RWPE1 (cell line): ENCODE measurements around the gene ISG15.
A peak's percentile ranks its signal among the peaks of the same experiment; 100 is the strongest.
"Not testable (repeated sequence)": the region's sequence is repeated elsewhere in the genome, so short reads cannot be mapped to it uniquely, and the experiment has no call there.

ENCODE experiments used
- CTCF ChIA-PET: fragments of 350-600 bp; sonication (Branson Sonifier 250); formaldehyde crosslinking; extraction: SDS; loops from one replicate; lab custom pipeline; 2021; lab: Yijun Ruan, JAX
- POLR2A ChIA-PET: fragments of 400-600 bp; formaldehyde crosslinking; extraction: SDS; loops from one replicate; lab custom pipeline; 2020; ENCODE audit warnings: antibody characterized with exemption; ENCODE audit not compliant: low non-redundant PET; lab: Yijun Ruan, JAX
- DNase-seq: peaks from one replicate; pipeline ENCODE4 v3.0.0; 2012; ENCODE audit warnings: low spot score
- H3K27ac ChIP-seq: fragments of 450-650 bp; 2 replicates; pipeline ENCODE4 v1.5.1; 2017
- TF ChIP-seq, protein P1 (sequence below): fragments of 450-650 bp; conservative IDR thresholded peaks from 2 replicates; pipeline ENCODE4 v1.5.1; 2017; ENCODE audit warnings: low read depth, mild to moderate bottlenecking

The ISG15 gene

DNA sequence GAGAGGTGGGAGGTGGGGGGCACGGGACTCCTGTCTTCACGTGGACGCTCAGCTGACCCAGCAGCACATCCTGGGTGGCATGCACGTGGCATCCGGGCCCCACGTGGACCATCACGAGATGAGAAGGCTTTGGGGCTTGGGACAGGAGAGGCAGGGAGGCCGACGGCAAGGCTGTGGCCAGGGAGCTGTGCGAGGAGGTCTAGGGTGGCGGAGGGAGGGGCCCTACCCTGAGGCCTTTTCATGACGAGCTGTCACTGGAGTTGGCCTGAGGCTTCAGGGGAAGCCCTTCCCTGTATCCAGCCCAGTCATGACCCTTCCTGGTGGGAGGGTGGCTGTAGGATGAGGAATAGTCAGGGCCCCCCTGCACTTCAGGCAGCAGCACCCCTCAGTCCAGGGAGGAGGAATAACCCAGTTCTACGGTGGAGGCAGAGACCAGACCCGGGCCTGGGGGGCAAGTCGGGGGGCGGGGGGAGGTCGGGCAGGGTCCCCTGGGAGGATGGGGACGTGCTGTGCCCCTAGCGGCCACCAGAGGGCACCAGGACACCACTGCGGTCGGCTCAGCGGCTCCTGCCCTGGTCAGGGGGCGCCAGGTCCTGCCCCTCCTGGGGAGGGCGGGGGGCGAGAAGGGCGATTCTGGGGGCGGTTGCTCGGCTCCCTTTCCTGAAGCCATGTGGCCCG is 29.4 kb upstream of the ISG15 start:
- ChIA-PET CTCF (interaction anchor here (0.6 to 6.0 kb wide), 19 partner anchors 8 to 388 kb away, joined by 3 to 50 read pairs (median 4); partner anchors contain the start of gene PLEKHN1), POLR2A (no interaction called here)

DNA sequence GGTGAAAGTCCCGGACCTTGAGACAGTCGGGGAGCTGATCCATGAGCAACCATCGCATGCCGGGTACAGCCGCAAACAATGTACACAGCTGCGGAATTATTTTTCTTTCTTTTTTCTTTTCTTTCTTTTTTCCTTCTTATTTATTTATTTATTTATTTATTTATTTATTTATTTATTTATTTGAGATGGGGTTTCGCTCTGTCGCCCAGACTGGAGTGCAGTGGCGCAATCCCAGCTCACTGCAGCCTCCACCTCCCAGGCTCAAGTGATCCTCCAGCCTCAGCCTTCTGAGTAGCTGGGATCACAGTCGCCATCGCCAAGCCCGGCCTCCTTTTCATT is 28.9 kb upstream of the ISG15 start:
- POLR2A ChIA-PET: no interaction called here

More for the DNA sequence above, 29.4 kb upstream of the ISG15 start:
- TF ChIP-seq, protein P1, sequence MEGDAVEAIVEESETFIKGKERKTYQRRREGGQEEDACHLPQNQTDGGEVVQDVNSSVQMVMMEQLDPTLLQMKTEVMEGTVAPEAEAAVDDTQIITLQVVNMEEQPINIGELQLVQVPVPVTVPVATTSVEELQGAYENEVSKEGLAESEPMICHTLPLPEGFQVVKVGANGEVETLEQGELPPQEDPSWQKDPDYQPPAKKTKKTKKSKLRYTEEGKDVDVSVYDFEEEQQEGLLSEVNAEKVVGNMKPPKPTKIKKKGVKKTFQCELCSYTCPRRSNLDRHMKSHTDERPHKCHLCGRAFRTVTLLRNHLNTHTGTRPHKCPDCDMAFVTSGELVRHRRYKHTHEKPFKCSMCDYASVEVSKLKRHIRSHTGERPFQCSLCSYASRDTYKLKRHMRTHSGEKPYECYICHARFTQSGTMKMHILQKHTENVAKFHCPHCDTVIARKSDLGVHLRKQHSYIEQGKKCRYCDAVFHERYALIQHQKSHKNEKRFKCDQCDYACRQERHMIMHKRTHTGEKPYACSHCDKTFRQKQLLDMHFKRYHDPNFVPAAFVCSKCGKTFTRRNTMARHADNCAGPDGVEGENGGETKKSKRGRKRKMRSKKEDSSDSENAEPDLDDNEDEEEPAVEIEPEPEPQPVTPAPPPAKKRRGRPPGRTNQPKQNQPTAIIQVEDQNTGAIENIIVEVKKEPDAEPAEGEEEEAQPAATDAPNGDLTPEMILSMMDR: peak; percentile 93
- peak overlapping the region; percentile 7; the same call in 1 of the 2 replicates for H3K27ac ChIP-seq
- peak; percentile 52 for DNase-seq

DNA sequence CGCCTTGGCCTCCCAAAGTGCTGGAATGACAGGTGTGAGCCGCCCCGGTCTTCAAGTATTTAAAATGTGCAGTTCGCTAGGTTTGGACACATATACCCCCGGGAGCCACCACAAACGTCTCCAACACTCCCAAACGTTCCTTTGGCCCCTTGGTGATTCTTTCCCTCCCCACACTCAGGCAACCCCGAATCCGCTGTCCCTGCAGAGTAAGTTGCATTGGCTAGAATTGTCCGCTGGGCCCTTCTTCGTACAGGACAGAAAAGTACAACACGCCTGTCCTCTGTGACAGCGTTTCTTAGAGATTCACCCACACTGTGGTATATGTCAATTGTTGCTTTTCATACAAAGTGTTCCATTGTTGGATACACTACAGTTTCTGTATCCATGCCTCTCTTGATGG is 28.2 kb upstream of the ISG15 start:
- CTCF ChIA-PET: interaction anchor here (0.6 to 6.0 kb wide), 10 partner anchors 9 to 306 kb away, joined by 3 to 50 read pairs (median 6); no protein-coding TSS in a partner anchor
- POLR2A ChIA-PET: no interaction called here
- no peak for DNase-seq
- no peak overlapping the region for H3K27ac ChIP-seq
- TF ChIP-seq, protein P1: no peak

More for the DNA sequence above, 28.9 kb upstream of the ISG15 start:
- TF ChIP-seq, protein P1: peak; percentile 64
- CTCF ChIA-PET: interaction anchor here (0.6 to 6.0 kb wide), 19 partner anchors 8 to 388 kb away, joined by 3 to 50 read pairs (median 3); no protein-coding TSS in a partner anchor
- no peak overlapping the region for H3K27ac ChIP-seq
- no peak for DNase-seq

DNA sequence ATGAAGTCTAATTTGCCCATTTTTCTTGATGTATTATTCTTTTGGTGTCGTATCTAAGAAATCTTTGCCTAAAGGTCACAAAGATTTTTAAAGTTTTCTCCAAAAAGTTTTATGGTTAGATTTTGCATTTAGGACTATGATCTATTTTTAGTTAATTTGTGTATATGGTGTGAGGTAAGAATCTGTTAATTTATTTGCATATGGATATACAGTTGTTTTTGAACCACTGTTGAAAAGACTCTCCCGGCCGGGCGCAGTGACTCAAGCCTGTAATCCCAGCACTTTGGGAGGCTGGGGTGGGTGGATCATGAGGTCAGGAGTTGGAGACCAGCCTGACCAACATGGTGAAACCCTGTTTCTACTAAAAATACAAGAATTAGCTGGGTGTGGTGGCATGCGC is 25.2 kb upstream of the ISG15 start:
- CTCF ChIA-PET, POLR2A ChIA-PET, H3K27ac ChIP-seq, DNase-seq: not testable (repeated sequence)

DNA sequence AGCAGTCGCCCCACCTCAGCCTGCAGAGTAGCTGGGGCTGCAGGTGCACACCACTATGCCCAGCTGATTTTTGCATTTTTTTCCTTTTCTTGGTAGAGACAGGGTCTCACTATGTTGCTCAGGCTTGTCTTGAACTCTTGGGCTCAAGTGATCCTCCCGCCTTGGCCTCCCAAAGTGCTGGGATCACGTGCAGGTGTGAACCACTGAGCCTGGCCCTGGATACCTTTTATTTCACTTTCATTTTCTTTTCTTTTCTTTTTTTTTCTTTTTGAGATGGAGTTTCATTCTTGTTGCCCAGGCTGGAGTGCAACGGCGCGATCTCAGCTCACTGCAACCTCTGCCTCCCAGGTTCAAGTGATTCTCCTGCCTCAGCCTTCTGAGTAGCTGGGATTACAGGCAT is 22.0 kb upstream of the ISG15 start:
- CTCF ChIA-PET: interaction anchor here (0.9 kb wide), 1 partner anchor 67 kb away, joined by 4 read pairs; no protein-coding TSS in a partner anchor
- POLR2A ChIA-PET: not testable (repeated sequence)

DNA sequence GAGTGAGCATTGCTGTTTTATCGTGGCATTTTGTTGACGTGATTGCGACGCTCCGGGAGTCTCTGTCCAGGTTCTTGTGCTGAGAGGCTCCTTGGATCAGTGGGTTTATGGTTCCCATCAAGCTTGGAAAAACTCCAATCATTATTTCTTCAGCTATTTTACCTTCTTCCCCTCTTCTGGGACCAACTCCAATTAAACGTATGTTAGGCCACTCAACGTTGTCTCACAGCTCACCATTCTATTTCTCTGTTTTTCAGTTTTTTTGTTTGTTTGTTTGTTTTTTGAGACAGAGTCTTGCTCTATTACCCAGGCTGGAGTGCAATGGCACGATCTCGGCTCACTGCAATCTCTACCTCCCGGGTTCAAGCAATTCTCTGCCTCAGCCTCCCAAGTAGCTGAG is 21.4 kb upstream of the ISG15 start:
- DNase-seq: no peak
- ChIA-PET CTCF (interaction anchor here (0.7 to 0.8 kb wide), 2 partner anchors 8 to 10 kb away, joined by 3 to 4 read pairs; no protein-coding TSS in a partner anchor), POLR2A (no interaction called here)
- no peak overlapping the region for H3K27ac ChIP-seq
- TF ChIP-seq, protein P1: no peak

More for the DNA sequence above, 22.0 kb upstream of the ISG15 start:
- DNase-seq, H3K27ac ChIP-seq: not testable (repeated sequence)

DNA sequence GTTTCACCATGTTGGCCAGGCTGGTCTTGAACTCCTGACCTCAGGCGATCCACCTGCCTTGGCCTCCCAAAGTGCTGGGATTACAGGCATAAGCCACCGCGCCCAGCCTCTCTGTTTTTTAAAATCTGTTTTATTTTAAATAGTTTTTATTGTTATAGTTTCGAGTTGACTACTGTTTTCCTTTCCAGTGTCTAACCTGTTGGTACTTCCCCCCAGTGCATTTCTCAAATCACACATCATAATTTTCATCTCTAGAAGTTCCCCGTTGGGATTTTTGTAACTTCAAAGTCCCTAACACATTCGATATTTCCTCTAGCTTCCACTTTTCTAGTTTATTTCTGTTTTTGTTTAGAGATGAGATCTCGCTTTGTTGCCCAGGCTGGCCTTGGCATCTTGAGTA is 20.9 kb upstream of the ISG15 start:
- ChIA-PET CTCF (interaction anchor here (0.5 to 0.8 kb wide), 3 partner anchors 8 to 48 kb away, joined by 3 to 5 read pairs (median 4); no protein-coding TSS in a partner anchor), POLR2A (no interaction called here)
- TF ChIP-seq, protein P1: no peak
- no peak overlapping the region for H3K27ac ChIP-seq
- DNase-seq: no peak
